ENCODE results near the gene VPS26C.
A peak's percentile ranks its signal among the peaks of the same experiment; 100 is the strongest.
"Not testable (repeated sequence)": the region's sequence is repeated elsewhere in the genome, so short reads cannot be mapped to it uniquely, and the experiment has no call there.

VPS26C gene

GRCh38 chr21:37267269-37268185 is at the start of gene VPS26C:
Gene VPS26C (minus strand): TSS chr21:37267334. CDS start chr21:37267294, 40 bp downstream.
- DNase-seq (ENCODE audit: low spot score) = peak; percentile 100

GRCh38 chr21:37316072-37316471 is 48.9 kb upstream of the VPS26C start:
- DNase-seq (ENCODE audit: low spot score) = not testable (repeated sequence)

GRCh38 chr21:37300114-37300751 is 33.1 kb upstream of the VPS26C start:
- DNase-seq (ENCODE audit: low spot score) = no peak

- DNase-seq (ENCODE audit: low spot score) = no peak
These were observed 30.2 kb upstream of the VPS26C start for GRCh38 chr21:37297364-37297763.

DNA sequence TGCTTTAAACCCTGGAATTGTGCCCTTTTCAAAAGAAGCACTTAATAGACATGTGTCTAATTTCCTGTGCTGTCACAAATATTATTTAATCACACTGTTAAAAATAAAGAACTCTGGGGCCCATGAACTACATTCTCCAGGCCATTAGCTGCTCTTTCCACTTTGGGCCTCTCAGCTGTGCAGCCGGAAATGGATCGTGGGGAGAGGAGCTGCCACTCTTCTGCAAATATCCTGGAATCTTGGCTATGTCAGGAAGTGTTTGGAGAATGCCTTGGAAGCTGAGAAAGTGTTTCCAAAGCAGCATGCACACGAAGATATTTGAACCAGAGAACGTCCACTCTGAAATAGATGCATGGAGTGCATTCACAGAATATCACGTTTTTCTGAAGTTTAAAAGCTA is 27.5 kb upstream of the VPS26C start:
- no peak for DNase-seq (ENCODE audit: low spot score)

GRCh38 chr21:37292941-37293340 is 25.8 kb upstream of the VPS26C start:
- no peak for DNase-seq (ENCODE audit: low spot score)

DNA sequence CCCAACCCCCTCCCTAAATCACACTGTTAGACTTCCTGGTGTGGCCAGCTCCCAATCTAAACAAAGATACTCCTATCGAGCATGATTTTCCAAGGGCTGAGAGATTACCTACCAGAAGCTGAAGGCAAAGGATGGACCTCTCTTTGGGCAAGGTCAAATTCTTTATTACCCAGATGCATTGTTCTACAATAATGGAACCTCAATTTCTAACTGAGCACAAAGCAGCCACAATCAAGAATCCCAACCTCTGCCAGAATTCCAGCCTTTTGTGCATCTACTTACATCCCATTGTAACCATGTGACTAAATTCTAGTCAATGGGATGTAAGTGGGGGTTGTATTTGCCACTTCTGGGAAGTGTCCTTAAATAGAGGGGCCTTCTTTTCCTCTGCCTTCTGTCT is 24.9 kb upstream of the VPS26C start:
- no peak for DNase-seq (ENCODE audit: low spot score)

DNA sequence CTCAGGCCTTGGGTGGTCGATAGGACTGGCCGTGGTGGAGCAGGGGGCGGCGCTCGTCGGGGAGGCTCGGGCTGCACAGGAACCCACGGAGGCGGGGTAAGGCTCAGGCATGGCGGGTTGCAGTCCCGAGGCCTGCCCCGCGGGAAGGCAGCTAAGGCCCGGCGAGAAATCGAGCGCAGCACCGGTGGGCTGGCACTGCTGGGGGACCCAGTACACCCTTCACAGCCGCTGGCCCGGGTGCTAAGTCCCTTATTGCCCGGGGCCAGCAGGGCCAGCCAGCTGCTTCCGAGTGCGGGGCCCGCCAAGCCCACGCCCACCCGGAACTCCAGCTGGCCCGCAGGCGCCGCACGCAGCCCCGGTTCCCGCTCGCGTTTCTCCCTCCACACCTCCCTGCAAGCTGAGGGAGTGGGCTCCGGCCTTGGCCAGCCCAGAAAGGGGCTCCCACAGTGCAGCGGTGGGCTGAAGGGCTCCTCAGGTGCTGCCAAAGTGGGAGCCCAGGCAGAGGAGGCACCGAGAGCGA is 16.1 kb upstream of the VPS26C start:
- DNase-seq (ENCODE audit: low spot score) = not testable (repeated sequence)

DNA sequence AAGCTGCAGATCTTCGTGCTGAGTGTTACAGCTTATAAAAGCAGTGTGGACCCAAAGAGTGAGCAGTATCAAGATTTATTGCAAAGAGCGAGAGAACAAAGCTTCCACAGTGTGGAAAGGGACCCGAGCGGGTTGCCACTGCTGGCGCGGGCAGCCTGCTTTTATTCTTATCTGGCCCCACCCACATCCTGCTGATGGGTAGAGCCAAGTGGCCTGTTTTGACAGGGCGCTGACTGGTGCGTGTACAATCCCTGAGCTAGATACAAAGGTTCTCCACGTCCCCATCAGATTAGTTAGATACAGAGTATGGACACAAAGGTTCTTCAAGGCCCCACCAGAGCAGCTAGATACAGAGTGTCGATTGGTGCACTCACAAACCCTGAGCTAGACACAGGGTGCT is 15.5 kb upstream of the VPS26C start:
- not testable (repeated sequence) for DNase-seq (ENCODE audit: low spot score)

DNA sequence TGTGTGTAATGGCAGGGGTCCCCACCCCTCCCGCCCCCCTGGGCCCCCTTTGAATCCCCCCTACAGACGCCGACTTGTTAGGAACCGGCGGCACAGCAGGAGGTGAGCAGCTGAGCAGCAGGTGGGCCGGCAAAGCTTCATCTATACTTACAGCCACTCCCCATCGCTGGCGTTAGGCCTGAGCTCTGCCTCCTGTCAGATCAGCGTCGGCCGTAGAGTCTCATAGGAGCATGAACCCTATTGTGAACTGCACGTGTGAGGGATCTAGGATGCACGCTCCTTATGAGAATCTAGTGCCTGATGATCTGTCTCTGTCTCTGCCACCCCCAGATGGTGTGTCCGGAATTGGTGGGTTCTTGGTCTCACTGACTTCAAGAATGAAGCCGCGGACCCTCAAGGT is 14.9 kb upstream of the VPS26C start:
- peak; percentile 65 for DNase-seq (ENCODE audit: low spot score)

DNA sequence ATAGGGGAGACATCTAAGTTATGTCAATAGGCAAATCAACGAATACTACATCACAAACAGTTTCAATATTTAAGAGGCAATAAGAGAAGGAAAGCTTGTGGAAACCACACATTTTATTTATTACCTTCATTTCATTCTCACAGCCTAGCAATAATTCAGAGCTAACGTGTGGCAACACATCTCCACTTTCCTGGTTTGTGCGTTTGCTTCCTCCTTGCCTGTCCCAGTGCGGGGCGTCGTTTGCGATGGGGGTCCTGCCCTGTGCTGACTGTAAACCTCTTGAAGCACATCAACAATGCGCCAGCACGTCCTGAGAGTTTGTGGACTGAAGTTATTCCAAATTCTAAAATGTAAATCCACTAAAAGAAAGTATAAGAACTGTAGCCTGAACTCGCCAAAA is 14.4 kb upstream of the VPS26C start:
- no peak for DNase-seq (ENCODE audit: low spot score)

- not testable (repeated sequence) for DNase-seq (ENCODE audit: low spot score)
These were observed 12.1 kb upstream of the VPS26C start for GRCh38 chr21:37279271-37279670.

DNA sequence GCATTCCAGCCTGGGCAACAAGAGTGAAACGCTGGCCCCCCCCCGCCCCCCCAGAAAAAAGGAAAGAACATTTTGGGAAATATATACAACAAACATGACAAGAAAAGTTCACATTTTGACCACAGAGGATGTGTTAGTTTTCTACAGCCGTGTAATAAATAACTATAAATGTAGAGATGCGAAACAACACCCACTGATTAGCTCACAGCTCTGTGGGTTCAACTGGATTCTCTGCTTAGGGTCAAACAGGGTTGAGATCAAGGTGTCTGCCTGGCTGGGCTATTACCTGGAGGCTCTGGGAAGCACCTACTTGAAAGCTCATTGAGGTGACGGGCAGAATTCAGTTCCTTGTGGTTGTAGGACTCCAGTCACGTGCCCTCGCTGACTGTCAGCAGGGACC is 11.1 kb upstream of the VPS26C start:
- DNase-seq (ENCODE audit: low spot score) = no peak

DNA sequence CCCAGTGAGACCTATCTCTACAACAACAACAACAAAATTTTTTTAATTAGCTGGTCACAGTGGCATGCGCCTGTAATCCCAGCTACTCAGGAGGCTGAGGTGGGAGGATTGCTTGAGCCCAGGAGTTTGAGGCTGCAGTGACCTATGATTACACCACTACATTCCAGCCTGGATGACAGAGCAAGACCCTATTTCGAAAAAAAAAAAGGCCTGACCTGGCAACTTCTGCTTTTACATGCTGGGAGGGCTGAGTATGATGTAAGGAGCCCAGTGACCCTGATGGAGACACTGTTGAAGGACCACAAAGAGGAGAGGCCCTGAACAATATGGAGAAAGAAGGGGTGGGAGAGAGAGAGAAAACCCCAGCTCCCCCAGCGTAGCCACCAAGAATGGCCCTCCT is 9.2 kb upstream of the VPS26C start:
- no peak for DNase-seq (ENCODE audit: low spot score)

DNA sequence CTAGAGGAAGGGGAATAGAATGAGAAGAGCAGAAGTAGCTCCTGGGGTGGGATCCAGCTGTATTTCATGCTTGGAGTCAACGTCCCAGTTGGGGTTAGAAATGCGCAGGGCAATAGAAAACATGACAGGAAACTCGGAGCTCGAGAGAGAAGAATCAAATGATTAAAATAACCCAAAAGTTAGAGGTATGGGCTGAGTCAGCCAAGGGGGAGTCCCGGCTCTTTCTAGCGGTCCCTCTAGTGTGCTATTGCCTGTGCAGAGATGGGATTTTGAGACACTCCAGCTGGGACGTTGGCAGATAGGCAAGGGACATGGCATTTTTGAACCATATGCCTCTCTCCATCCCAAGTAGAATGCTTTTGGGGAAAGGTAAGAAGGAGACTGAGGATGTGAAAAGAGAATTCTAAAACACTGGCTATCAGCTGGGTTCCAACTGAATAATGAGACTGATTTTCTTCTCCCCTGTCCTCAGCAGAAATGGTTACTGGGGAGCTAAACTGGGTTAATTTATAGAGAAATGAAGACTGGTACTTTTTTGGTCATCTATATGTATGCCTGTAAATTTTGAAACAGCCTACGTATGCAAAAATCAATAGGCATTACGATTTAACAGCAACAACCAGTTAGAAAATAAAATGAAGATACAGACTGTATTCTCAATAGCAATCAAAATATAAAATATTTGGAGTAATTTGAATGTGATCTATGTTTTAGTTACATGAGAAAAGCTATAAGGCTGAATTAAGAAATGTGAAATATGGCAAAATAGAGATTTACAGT is 7.0 kb upstream of the VPS26C start:
- DNase-seq (ENCODE audit: low spot score) = no peak

- DNase-seq (ENCODE audit: low spot score) = no peak
These were observed 6.3 kb upstream of the VPS26C start for GRCh38 chr21:37273440-37273839.

DNA sequence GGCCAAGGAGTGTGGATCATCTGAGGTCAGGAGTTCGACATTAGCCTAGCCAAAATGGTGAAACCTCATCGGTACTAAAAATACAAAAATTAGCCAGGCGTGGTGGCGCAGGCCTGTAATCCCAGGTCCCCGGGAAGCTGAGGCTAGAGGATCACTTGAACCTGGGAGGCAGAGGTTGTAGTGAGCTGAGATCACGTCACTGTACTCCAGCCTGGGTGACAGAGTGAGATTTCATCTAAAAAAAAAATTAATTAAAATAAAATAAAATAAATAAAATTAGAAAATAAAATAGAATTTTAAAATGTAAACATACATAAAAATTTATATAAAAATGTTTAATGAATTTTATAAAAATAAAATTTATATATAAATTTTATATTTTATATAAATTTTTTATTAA is 5.8 kb upstream of the VPS26C start:
- no peak for DNase-seq (ENCODE audit: low spot score)

- DNase-seq (ENCODE audit: low spot score) = no peak
These were observed 3.6 kb upstream of the VPS26C start for GRCh38 chr21:37270576-37271365.

- no peak for DNase-seq (ENCODE audit: low spot score)
These were observed 2.3 kb upstream of the VPS26C start for GRCh38 chr21:37269481-37269880.

DNA sequence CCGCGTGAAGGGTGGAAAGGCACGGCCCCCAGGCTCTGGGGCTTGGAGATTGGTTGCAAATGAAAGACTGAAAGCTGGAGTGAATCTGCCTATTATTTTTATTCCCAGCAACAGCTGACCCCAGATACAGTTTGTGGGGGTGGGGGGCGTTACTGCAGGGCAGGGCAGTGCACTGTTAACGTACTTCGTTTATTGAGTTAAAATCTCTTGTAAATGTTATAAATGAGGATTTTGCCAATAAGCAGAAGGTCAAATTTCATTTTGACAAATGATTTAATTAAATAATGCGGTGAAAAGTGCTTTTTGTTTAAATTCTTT is 1.0 kb upstream of the VPS26C start:
- no peak for DNase-seq (ENCODE audit: low spot score)

GRCh38 chr21:37266515-37267221 is 466 bp downstream of the VPS26C start:
- no peak for DNase-seq (ENCODE audit: low spot score)
